HT-29 (cell line): ENCODE measurements around the gene CPLX3. TPM values are rescaled to one million over a fixed set of nuclear protein-coding genes. Genes with fewer than 3 reads are reported as not detected.

Experiments
- DNase-seq: peaks from one replicate; pipeline ENCODE4 v3.0.0-alpha.2; 2015; ENCODE audit warnings: low spot score
- total RNA-seq: library from RNA; depleted of rRNA; stranded (reverse); fragments of >200 nt; shearing (Covaris generic); gene quantifications from 2 replicates; pipeline ENCODE4 v1.2.3, GENCODE V29; 2014

Gene CPLX3
- total RNA-seq, 1 experiment from 2014 or later: 0.25 TPM

DNA sequence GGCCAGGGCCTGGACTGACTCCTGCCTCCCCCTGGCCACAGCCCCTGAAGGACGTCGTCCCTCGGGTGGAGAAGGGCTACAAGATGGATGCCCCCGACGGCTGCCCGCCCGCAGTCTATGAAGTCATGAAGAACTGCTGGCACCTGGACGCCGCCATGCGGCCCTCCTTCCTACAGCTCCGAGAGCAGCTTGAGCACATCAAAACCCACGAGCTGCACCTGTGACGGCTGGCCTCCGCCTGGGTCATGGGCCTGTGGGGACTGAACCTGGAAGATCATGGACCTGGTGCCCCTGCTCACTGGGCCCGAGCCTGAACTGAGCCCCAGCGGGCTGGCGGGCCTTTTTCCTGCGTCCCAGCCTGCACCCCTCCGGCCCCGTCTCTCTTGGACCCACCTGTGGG is 24.1 kb upstream of the CPLX3 start:
- no peak for DNase-seq

DNA sequence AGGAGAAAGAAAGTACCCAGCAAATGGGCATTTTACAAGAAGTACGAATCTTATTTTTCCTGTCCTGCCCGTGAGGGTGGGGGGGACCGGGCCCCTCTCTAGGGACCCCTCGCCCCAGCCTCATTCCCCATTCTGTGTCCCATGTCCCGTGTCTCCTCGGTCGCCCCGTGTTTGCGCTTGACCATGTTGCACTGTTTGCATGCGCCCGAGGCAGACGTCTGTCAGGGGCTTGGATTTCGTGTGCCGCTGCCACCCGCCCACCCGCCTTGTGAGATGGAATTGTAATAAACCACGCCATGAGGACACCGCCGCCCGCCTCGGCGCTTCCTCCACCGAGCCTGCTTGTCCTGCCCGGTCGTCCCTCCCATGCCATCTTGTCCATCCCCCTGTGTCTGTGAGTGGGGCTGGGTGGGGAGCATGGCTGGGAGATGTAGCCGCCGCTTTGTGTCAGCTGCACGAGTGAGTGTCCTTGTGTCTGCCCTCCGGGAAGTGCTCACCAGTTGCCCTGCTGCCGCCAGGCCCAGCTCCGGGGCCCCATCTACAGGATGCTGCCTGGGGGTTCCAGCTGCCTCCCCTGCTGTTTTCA is 23.5 kb upstream of the CPLX3 start:
- DNase-seq: no peak

DNA sequence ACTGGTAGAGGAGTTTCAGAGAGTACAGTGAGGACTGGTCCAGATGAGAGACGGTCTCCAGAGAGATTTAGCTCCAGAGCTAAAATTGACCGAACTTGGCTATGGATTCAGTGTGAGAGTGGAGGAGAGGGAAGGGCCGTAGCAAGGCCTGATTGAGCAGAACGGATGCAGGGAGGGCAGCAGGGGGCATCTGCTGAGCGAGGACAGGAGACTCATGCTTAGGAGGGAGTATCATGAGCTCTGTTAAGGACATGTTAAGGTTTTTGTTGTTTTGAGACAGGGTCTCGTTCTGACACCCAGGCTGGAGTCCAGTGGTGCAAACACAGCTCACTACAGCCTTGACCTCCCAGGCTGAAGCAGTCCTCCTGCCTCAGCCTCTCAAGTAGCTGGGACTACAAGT is 21.5 kb upstream of the CPLX3 start:
- no peak for DNase-seq

DNA sequence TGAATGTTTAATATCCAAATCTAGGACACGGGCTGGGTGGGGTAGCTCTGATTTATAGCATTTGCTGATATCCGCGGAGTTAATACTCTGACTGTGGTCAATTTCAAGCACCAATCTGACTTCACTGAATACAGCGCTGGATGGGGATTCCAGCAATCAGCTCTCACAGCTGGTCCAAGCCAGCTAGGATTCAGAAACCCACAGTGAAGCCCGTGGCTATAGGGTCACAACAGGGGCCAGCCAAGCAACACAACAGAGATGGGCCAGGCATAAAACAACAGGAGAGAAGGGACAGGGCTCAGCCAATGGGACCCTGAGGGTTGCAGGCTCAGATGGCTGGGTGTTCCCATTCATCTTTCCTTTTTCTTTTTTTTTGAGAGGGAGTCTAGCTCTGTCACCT is 19.1 kb upstream of the CPLX3 start:
- no peak for DNase-seq

DNA sequence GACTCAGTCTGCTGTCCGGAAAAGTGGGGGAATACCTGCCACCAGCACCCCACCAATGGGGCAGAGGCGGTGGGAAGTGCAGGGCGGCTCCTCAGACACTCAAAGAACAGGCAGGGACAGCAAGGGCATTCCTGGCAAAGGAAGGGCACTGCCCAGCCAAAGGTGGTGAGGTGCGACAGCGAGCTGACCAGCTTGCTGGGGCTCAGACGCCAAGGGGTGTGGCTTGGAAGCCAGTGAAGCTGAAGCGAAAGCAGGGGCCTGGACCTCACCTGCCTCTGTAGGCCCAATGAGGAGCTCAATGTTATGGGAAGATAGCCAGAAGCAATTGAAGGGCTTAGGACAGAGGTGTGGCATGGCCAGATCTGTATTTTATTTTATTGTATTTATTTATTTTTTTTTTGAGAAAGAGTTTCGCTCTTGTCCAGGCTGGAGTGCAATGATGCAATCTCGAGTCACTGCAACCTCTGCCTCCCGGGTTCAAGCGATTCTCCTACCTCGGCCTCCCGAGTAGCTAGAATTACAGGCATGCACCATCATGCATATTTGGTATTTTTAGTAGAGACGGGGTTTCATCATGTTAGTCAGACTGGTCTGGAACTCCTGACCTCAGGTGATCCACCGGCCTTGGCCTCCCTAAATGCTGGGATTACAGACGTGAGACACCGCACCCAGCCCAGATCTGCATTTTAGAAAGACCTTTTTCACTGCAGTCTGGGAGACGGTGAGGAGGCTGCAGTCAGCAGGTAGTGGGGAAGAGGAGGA is 18.2 kb upstream of the CPLX3 start:
- DNase-seq: no peak

DNA sequence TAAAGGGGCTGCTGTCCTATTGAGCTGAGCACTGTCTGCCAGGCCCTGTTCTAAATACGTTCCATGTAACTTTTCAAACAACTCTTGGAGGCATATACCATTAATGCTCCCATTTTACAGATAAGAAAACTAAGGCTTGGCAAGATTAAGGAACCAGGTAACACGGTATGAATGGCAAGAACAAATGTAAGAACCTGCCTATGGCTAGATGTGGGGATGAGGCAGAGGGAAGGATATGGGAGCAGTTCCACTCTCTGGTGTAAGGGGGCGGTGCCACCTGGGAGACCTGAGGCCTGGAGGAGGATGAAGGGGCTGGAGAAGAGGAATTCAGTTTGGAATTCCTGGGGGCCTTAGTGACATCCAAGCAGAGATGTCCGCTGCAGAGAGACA is 17.6 kb upstream of the CPLX3 start:
- peak; percentile 30 for DNase-seq

DNA sequence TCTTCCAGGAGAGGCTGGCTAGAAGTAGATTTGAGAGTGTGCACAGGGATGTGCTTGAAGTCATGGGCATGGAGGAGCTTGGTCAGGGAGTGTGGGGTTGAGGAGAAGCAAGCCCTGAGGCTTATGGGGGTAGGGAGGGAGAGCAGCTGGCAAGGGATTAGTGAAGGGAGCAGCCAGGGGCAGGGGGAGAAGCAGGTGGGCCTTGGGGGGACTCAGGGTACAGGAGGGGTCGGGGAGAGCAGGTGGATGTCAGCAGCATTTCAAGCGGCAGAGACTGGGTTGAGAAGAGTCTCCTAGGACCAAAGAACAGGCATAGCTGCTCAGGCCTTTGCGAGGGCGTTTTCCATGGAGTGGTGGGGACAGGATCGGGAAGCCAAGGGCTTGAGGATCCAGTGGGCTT is 17.2 kb upstream of the CPLX3 start:
- no peak for DNase-seq

DNA sequence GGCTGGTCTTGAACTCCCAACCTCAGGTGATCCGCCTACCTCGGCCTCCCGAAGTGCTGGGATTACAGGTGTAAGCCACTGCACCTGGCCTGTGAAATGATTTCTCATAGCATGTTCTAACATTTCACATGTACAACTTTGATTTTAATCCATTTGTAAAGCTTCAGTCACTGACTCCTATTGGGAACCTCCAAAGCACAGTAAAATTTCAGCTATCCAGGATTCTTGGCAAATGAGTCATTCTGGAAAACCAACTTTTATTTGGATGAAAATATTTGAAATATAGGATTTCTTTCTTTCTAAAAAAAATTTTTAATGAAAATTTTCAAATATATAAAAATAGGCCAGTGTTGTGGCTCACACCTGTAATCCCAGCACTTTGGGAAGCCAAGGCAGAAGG is 16.5 kb upstream of the CPLX3 start:
- DNase-seq: no peak

DNA sequence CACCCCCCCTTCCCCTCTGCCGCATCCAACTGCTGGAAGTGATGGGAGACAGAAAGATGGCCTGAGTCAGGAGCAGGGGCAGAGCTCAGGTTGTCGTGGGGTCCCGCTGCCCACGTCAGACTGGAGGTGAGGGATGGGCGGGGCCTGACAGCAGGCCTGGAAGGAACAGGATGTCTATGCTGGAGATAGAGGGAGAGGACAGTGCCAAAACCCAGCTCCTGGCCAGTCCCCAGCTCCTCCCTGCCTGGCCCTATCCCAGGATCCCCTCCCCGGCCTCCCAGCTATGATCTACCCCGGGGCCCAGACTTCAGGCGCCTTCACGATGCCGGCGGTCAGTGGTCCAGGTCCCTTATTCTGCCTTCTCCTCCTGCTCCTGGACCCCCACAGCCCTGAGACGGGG is 13.9 kb upstream of the CPLX3 start, which contains the start of gene LMAN1L:
Gene LMAN1L, plus strand, starts transcription at position 303 of the 400 bp plus-strand sequence. Its CDS starts 20 bp downstream, at position 323.
- DNase-seq: no peak

DNA sequence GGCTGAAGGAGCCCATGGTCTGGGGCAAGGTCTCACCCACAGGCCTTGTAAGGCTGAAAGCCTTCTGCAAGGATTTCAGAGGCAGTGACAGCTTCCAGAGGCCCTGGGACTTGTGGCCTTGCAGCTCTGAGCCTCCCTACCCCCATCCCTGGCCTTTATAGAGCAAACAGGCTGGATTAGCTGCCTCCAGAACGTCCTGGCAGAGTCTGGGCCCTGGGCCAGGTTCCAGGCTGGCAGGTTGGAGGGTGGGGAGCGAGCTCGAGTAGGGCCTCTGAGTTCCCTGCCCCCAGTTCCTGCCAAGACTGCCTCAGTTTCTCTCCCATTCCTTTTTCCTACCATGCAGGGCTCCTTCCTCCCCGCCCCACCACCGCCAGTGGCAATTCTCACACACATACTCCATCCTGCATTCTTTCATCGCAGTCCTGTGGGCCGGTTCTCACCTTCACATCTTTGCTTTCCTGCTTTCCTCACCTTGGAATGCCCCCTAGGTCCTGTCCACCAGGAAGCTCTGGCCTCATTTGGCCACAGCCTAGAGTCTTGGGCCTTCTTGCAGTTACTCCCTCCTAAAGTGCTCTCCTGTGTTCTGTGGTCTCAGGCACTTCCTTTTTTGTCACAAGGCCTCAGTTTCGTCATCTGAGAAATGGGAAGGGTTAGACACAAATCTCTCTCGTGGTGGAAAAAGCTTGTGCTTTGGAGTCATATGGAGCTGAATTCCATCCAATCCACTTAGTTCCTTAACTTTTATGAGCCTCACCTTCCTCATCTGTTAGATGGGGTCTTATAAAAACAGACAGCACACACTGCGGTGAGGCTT is 11.1 kb upstream of the CPLX3 start:
- DNase-seq: peak; percentile 74

DNA sequence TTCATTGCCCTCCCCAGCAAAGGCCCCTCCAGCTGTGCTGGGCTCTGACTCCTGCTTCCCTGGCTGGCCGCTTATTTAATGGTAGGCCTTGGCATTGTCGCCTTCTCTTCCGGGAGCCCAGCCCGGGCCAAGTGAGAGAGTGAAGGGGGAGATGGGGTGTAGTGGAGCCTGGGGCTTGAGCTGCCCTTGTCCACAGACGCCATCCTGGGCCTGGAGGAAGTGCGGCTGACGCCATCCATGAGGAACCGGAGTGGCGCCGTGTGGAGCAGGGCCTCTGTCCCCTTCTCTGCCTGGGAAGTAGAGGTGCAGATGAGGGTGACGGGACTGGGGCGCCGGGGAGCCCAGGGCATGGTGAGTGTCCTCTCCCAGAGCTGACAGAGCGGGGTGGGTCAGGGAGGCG is 10.5 kb upstream of the CPLX3 start:
- no peak for DNase-seq

DNA sequence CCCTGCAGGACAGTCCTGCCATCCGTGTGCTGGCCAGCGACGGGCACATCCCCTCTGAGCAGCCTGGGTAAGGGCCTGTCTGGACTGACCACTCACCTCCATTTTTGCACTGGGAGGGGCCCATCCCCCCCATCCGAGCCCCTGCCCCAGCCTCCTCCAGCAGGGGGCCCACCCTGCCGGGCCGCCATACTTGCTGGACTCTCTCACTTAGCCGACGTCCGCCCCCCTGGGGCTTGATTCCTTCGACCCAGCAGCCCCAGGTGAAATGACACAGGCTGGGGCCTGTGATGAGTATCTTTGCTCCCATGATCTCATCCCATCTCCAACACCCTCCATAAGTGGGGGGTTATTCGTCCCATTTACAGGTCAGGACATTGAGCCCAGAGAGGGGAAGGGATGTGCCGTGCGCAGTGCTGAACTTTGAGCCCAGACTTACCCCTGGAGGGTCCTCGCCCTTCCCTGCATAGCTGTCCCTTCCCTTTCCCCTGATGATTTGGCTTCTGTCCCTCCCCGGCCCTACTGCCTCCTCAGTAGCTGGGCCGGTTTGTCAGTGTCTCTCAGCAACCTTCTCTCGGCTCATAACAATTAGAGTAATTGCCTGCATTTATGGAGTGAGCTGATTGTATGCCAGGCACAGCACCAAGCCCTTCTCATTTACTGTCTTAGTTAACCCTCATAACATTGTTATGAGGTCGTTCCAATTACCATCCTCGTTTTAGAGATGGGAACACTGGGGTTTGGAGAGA is 9.6 kb upstream of the CPLX3 start:
- DNase-seq: no peak

DNA sequence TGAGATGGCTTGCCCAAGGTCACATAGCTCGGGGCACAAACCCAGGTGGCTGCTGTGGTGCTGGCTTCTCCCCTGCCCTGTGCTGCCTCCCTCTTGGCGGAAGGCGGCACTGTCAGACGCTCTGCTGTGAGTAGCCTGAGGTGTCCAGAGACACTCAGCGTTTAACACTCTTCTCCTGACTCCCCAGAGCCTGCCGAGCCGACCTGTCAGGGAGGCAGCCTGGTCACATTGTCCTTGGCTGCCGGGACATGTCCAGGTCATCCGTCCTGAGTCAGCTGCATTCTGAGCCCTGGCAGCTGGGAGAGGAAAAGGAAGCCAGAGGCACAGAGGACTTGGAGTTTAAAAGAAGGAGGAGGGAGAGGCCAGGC is 9.1 kb upstream of the CPLX3 start:
- DNase-seq: peak; percentile 57

DNA sequence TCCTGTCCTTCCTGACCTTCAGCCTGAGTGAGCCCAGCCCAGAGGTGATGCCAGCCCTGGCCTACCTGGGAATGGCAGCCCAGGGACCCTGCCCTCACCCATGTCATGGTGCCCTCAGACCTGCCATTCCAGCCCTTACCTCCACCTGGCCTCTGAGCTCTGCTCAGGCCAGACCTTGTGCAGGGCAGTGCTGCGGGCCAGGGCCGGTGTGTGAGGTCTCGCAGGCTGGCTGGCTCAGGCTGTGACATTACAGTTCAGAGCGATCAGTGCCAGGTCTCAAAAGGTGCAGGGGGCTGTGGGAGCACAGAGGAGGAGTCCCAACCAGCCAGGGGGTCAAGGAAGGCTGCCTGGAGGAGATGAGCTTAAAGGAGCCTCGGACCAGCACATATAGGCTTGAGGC is 6.4 kb upstream of the CPLX3 start:
- DNase-seq: no peak

DNA sequence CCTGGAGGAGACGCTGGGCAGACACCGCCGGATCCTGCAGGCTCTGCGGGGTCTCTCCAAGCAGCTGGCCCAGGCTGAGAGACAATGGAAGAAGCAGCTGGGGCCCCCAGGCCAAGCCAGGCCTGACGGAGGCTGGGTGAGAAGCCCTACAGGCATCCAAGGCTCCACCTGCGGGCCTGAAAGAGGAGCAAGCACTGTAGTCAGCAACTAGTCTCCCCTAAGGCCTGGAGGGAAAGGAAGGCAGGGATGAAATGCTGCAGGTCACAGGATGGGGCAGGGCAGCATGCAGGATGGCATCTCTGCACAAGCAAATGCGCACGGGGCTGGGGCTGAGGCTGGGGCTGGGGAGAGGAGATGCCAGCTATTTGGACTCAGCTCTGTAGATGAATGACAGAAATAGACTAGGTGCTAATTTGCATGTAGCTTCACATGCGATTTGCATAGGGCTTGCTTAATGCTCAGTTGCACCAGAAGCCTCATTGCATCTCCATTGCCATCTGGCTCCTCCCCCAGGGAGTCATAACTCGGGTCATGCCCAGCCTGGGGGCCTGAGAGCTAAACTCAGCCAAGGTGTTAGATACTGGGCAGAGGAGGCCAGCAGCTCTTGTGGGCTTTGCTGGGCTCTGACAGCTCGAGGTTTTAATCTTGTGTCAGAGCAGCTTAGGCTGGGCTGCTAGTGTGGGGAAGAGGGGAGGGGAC is 5.2 kb upstream of the CPLX3 start:
- DNase-seq: no peak

DNA sequence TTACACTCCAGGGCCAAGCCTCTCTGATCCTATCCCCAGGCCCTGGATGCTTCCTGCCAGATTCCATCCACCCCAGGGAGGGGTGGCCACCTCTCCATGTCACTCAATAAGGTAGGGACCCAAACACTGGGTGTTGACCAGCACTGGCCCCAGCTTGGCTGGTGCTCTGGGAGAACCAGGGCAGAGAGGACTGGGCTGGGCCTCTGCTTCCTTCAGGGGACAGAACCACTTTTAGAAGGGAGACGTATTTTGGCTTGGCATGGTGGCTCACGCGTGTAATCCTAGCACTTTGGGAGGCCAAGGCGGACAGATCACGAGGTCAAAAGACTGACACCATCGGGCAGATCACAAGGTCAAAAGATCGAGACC is 4.7 kb upstream of the CPLX3 start:
- no peak for DNase-seq

DNA sequence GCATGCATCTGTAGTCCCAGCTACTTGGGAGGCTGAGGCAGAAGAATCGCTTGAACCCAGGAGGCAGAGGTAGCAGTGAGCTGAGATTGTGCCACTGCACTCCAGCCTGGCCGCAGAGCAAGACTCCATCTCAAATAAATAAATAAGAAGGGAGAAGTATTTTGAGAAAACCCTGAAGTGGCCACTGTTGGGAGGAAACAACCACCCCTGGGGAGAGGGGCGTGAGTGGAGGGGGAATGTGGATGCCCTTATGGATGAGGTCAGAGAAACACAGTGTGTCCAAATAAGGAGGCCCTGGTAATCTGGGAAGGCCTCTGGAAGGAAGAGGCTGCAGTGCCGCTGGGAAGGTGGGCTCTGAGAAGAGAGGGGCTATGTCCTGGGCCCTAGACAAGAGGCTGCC is 4.2 kb upstream of the CPLX3 start:
- no peak for DNase-seq

DNA sequence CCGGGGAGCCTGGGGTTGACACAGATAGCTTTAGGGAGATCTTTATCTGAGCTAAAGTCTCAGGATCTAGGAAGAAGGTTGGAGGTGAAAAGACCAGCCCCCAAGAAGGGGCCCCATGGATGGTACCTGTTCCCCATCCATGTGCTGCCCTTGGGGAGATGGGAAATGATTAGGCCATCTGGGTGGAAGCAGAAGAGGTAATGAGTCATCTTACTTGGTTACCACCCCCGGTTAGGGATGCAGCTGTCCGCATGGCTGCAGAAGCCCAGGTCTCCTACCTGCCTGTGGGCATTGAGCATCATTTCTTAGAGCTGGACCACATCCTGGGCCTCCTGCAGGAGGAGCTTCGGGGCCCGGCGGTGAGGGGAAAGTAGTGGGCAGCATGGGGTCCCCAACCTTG is 3.1 kb upstream of the CPLX3 start:
- DNase-seq: no peak

DNA sequence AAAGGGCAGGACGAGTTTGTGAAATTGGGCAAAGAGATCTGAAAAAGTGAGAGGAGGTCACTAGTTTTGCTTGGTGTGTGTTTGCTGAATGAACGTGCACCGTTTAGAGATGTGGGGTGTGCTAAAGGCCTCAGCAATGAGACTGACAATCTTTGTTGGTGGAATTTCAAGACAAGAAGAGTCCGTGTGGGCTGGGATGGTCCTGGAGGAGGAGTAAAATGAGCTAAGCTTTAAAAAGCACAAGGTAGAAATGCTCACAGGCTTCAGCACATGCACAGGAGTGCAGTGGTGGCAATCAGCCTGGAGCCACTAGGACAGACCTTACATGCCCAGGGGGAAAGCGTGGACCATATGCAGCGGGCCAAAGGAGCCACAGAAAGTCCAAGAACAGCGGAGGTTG is 1.5 kb upstream of the CPLX3 start:
- DNase-seq: no peak

DNA sequence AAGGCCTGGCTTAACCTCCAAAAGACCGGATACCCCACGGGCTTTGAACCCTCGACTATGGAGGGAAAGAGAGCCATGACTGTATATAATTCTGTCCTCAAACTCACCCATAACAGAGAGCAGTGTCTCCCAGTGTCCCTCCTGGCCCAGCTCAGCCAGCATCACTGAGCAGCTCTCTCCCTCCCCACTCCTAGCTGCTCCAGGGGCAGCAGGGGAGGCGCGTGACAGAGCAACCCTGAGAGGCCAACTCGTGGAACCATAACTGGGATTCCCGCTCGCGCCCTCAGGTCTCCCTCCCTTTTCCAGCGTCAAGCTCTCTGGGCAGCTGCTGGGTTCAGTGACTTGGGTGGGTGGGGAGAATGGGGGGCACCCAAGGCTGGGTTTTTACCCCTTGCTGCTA is 561 bp upstream of the CPLX3 start:
- no peak for DNase-seq

DNA sequence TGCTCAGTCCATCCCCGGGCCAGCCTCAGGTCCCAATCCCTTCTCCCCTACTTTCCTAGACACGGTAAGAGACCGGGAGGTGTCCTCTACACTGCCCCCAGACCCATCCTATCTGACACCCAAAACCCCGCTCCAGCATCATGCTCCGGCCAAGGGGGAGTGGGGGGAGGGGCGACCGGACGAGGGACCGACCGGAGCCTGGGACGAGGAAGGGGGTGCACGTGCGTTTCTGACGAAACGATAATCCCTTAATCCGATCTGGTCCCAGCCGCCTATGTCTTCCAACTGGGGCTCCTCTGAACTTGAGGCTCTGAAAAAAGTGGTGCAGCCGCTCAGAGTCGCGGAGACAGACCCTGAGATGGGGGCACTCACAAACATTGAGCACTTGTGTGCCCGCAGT is 494 bp downstream of the CPLX3 start:
- DNase-seq: no peak

DNA sequence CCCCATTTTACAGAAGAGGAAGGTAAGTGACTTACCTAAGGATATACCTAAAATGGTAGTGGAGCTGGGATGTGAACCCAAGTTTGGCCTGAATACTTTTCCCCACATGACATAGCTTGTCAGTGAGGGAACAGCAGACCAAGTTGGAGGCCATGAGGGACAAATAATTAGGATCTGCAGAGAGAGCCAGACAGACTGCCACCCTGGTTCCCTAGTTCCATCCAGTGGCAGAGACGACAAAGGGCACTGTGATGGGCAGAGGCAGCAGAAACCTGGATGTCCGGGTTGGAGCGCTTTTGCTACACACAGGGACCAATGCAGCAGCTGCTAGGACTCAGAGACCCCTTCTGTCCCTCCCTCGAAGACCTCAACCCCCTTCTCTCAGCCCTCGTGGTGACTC is 1.2 kb downstream of the CPLX3 start:
- peak; percentile 30 for DNase-seq
